GM12878 (cell line): ENCODE results near the gene PRM1. TPM values are rescaled to one million over a fixed set of nuclear protein-coding genes. Genes with fewer than 3 reads are reported as not detected.

Experiments used
- CHD1 ChIP-seq: IDR thresholded peaks from 2 replicates; pipeline ENCODE4 v1.6.1; 2012; ENCODE audit warnings: low read depth, low read length, improper control_type of control experiment
- FOS ChIP-seq: IDR thresholded peaks from 3 replicates; pipeline ENCODE4 v1.6.1; 2011; ENCODE audit warnings: borderline replicate concordance; ENCODE audit not compliant: insufficient read length; ENCODE audit errors: extremely low read depth
- GATAD2B ChIP-seq: fragments of 450-650 bp; conservative IDR thresholded peaks from 2 replicates; pipeline ENCODE4 v1.6.1; 2017; ENCODE audit warnings: low read depth, mild to moderate bottlenecking, moderate library complexity
- MTA3 ChIP-seq: IDR thresholded peaks from 2 replicates; pipeline ENCODE4 v1.6.1; 2012; ENCODE audit warnings: low read length, inconsistent platforms, borderline replicate concordance
- MYC ChIP-seq: IDR thresholded peaks from 2 replicates; pipeline ENCODE4 v1.6.1; 2011; ENCODE audit warnings: mild to moderate bottlenecking, low read length, moderate library complexity, inconsistent platforms; ENCODE audit not compliant: insufficient read depth, insufficient replicate concordance, insufficient read length, severe bottlenecking
- NFYA ChIP-seq: IDR thresholded peaks from 2 replicates; pipeline ENCODE4 v1.6.1; 2011; ENCODE audit warnings: low read depth, mild to moderate bottlenecking, low read length, improper control_type of control experiment, borderline replicate concordance
- PAX5 ChIP-seq: IDR thresholded peaks from 2 replicates; pipeline ENCODE4 v1.6.1; 2011; ENCODE audit warnings: low read depth, low read length, borderline replicate concordance
- SREBF1 ChIP-seq: IDR thresholded peaks from 2 replicates; pipeline ENCODE4 v1.6.1; 2012; ENCODE audit warnings: mild to moderate bottlenecking, low read length
- TCF12 ChIP-seq: IDR thresholded peaks from 2 replicates; pipeline ENCODE4 v1.6.1; 2011; ENCODE audit warnings: low read depth, mild to moderate bottlenecking, low read length
- ZNF207 ChIP-seq: fragments of 450-650 bp; IDR thresholded peaks from 2 replicates; pipeline ENCODE4 v1.6.1; 2014; ENCODE audit warnings: antibody characterized with exemption, mild to moderate bottlenecking, borderline replicate concordance
- polyA plus RNA-seq, 11 experiments: library from polyadenylated mRNA; depleted of rRNA in 4 of 11; unstranded in 6 of 11; stranded (reverse) in 5 of 11; fragments of >200 nt; fragmentation: Nextera tagmentation in 4 of 11; fragmentation: Illumina TruSeq in 1 of 11; extraction: Ambion mirVana in 4 of 11; extraction: Trizol in 1 of 11; gene quantifications; 1 replicate in 1 of 11; 2 replicates in 10 of 11; pipeline versions ENCODE4 v1.2.1 to v1.2.3, GENCODE V29; 2011 to 2016; ENCODE audit warnings: inconsistent platforms in 2 of 11, missing spikeins in 2 of 11, low read depth in 1 of 11
- total RNA-seq, 4 experiments: library from RNA; depleted of rRNA in 3 of 4; stranded (reverse); fragments of >200 nt in 3 of 4; fragmentation: Illumina TruSeq in 1 of 4; extraction: Trizol in 1 of 4; gene quantifications; 2 replicates each; pipeline versions ENCODE4 v1.2.1 to v1.2.3, GENCODE V29; 2013 to 2021
- TF ChIP-seq, protein P1 (sequence below): fragments of 450-650 bp; IDR thresholded peaks from 2 replicates; pipeline ENCODE4 v1.6.1; 2018; ENCODE audit warnings: mild to moderate bottlenecking, low read depth, moderate library complexity; ENCODE audit not compliant: partially characterized antibody
- TF ChIP-seq, protein P2 (sequence below): IDR thresholded peaks from 2 replicates; pipeline ENCODE4 v1.6.1; 2011; ENCODE audit warnings: low read depth, mild to moderate bottlenecking, low read length, moderate library complexity, borderline replicate concordance; ENCODE audit errors: extremely low read depth

The PRM1 gene
- total and polyA plus RNA-seq, 10 of the 15 experiments (the other 5 are each of a cell fraction or from before 2014, with no cell fraction given), result 0.20 TPM; not detected in 9

- TF ChIP-seq MTA3 (peak; percentile 97; the same call in 1 of the 2 replicates), PAX5 (peak; percentile 98), FOS (no peak), ZNF207 (no peak), GATAD2B (peak; percentile 52), NFYA (no peak), TCF12 (peak; percentile 99), MYC (no peak), SREBF1 (no peak), CHD1 (0 out of 2 replicates have a peak, but pooled peaks have one; percentile 29)
- TF ChIP-seq, protein P1, sequence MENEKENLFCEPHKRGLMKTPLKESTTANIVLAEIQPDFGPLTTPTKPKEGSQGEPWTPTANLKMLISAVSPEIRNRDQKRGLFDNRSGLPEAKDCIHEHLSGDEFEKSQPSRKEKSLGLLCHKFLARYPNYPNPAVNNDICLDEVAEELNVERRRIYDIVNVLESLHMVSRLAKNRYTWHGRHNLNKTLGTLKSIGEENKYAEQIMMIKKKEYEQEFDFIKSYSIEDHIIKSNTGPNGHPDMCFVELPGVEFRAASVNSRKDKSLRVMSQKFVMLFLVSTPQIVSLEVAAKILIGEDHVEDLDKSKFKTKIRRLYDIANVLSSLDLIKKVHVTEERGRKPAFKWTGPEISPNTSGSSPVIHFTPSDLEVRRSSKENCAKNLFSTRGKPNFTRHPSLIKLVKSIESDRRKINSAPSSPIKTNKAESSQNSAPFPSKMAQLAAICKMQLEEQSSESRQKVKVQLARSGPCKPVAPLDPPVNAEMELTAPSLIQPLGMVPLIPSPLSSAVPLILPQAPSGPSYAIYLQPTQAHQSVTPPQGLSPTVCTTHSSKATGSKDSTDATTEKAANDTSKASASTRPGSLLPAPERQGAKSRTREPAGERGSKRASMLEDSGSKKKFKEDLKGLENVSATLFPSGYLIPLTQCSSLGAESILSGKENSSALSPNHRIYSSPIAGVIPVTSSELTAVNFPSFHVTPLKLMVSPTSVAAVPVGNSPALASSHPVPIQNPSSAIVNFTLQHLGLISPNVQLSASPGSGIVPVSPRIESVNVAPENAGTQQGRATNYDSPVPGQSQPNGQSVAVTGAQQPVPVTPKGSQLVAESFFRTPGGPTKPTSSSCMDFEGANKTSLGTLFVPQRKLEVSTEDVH, result no peak
- TF ChIP-seq, protein P2, sequence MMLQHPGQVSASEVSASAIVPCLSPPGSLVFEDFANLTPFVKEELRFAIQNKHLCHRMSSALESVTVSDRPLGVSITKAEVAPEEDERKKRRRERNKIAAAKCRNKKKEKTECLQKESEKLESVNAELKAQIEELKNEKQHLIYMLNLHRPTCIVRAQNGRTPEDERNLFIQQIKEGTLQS, result no peak
Measured at GRCh38 chr16:11328172-11329070, 47.3 kb upstream of the PRM1 start (continued).
